Osteoblast (primary cell): Measurements from ENCODE around the gene CHIC2. TPM values are rescaled to one million over a fixed set of nuclear protein-coding genes. Genes with fewer than 3 reads are reported as not detected.
A peak's percentile ranks its signal among the peaks of the same experiment; 100 is the strongest.

Experiments
- DNase-seq: peaks from one replicate; pipeline ENCODE4 v3.0.0; 2011; ENCODE audit warnings: low spot score, mixed read lengths; ENCODE audit not compliant: insufficient read length; ENCODE audit errors: missing footprints
- H2AFZ ChIP-seq: 2 replicates; pipeline ENCODE4 v1.6.0; 2011; ENCODE audit warnings: mild to moderate bottlenecking, low read length
- H3K27ac ChIP-seq: 2 replicates; pipeline ENCODE4 v1.5.1; 2011; ENCODE audit warnings: mild to moderate bottlenecking, low read depth, low read length, moderate library complexity
- H3K27me3 ChIP-seq: 2 replicates; pipeline ENCODE4 v1.6.0; 2012; ENCODE audit warnings: mild to moderate bottlenecking, control low read depth, inconsistent platforms, low read length, moderate library complexity; ENCODE audit not compliant: insufficient read depth
- H3K36me3 ChIP-seq: 2 replicates; pipeline ENCODE4 v1.5.1; 2011; ENCODE audit warnings: mild to moderate bottlenecking, low read length, control low read depth, moderate library complexity; ENCODE audit not compliant: insufficient read depth
- H3K4me1 ChIP-seq: 2 replicates; pipeline ENCODE4 v1.5.1; 2011; ENCODE audit warnings: mild to moderate bottlenecking, low read length, control low read depth, moderate library complexity; ENCODE audit not compliant: insufficient read depth
- H3K4me2 ChIP-seq: 2 replicates; pipeline ENCODE4 v1.6.0; 2011; ENCODE audit warnings: mild to moderate bottlenecking, low read length; ENCODE audit not compliant: insufficient read depth
- H3K4me3 ChIP-seq: fragments of 200-600 bp; sonication (generic); 3 replicates; pipeline ENCODE4 v1.5.1; 2012; ENCODE audit warnings: mild to moderate bottlenecking, low read length, inconsistent platforms; ENCODE audit not compliant: insufficient read depth
- H3K79me2 ChIP-seq: 2 replicates; pipeline ENCODE4 v1.6.0; 2012; ENCODE audit warnings: mild to moderate bottlenecking, low read length, control low read depth, inconsistent platforms; ENCODE audit not compliant: insufficient read depth
- H3K9me3 ChIP-seq: 2 replicates; pipeline ENCODE4 v1.5.1; 2011; ENCODE audit warnings: low read depth, low read length, control low read depth
- H4K20me1 ChIP-seq: 2 replicates; pipeline ENCODE4 v1.6.0; 2012; ENCODE audit warnings: mild to moderate bottlenecking, low read length, control low read depth; ENCODE audit not compliant: insufficient read depth
- total RNA-seq: library from RNA; depleted of rRNA; stranded (reverse); fragments of >200 nt; gene quantifications from 2 replicates; pipeline ENCODE4 v1.2.3, GENCODE V29; 2012
- TF ChIP-seq, protein P1 (sequence below): IDR thresholded peaks from 2 replicates; pipeline ENCODE4 v1.5.1; 2011; ENCODE audit warnings: mild to moderate bottlenecking, low read depth, low read length, moderate library complexity; ENCODE audit errors: extremely low read depth

Gene CHIC2
- total RNA-seq, 1 donor, result 73.1 TPM

DNA sequence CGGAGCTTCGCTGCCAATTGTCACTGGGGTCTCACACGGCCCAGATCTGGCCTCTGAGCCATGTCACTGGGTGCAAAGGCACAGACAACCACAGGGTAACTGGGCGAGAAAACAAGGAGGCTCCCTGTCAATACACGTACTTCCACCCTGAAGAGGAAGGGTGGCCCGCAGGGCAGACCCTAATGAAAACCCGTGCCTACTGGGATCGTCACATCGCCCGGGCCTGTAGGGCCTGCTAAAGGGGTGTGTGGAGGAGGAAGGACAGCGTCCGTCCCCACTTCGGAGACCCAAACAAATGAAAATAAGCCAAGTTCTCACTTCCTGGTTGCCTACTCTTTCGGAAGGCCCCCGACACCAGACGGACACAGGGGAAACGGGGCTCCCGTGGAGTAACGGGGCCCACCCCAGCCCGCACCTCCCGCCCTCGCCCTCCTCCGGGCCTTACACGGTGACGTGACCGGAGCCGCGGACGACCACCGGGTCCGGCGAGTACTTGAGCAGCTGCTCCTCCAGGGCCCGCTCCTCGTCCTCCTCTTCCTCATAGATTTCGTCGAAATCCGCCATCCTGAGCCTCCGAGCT is 578 bp downstream of the CHIC2 start:
- H3K4me1 ChIP-seq, result peaks cover 63% of the 10 kb centered on the region
- no peaks in the 10 kb centered on the region for H3K27me3 ChIP-seq
- H3K4me3 ChIP-seq, result peak overlapping the region; percentile 95
- no peaks in the 10 kb centered on the region for H3K9me3 ChIP-seq
- DNase-seq, result peak; percentile 81
- H3K4me2 ChIP-seq, result peak overlapping the region; percentile 93
- peak overlapping the region; percentile 78 for H3K27ac ChIP-seq
- H4K20me1 ChIP-seq, result peaks cover 42% of the 10 kb centered on the region
- peak overlapping the region; percentile 49 for H2AFZ ChIP-seq
- H3K36me3 ChIP-seq, result no peaks in the 10 kb centered on the region
- TF ChIP-seq, protein P1, sequence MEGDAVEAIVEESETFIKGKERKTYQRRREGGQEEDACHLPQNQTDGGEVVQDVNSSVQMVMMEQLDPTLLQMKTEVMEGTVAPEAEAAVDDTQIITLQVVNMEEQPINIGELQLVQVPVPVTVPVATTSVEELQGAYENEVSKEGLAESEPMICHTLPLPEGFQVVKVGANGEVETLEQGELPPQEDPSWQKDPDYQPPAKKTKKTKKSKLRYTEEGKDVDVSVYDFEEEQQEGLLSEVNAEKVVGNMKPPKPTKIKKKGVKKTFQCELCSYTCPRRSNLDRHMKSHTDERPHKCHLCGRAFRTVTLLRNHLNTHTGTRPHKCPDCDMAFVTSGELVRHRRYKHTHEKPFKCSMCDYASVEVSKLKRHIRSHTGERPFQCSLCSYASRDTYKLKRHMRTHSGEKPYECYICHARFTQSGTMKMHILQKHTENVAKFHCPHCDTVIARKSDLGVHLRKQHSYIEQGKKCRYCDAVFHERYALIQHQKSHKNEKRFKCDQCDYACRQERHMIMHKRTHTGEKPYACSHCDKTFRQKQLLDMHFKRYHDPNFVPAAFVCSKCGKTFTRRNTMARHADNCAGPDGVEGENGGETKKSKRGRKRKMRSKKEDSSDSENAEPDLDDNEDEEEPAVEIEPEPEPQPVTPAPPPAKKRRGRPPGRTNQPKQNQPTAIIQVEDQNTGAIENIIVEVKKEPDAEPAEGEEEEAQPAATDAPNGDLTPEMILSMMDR, result no peak
- H3K79me2 ChIP-seq, result peaks cover 55% of the 10 kb centered on the region

DNA sequence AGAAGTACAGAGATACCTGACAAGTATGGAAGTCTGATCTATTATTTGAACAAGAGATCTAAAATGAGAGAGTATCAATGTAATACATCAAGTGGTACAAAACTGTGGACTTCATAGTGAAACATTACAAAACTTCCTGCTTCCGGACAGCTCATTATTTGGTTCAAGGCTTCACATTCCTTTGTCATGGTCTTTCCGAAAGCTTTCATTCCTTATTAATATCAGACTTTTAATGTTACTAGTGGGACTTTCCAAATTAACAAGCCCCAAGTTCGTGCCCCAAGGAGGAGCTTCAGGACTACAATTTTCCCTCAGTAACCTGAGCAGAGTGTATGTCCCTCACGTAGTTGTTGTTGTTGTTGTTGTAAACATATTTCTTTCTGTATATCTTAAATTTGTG is 1.2 kb downstream of the CHIC2 start:
- H3K79me2 ChIP-seq, result peaks cover 61% of the 10 kb centered on the region
- peak overlapping the region; percentile 95 for H3K4me3 ChIP-seq
- TF ChIP-seq, protein P1, result no peak
- H4K20me1 ChIP-seq, result peaks cover 46% of the 10 kb centered on the region
- H3K4me1 ChIP-seq, result peaks cover 68% of the 10 kb centered on the region
- H3K27me3 ChIP-seq, result no peaks in the 10 kb centered on the region
- peak overlapping the region; percentile 78 for H3K27ac ChIP-seq
- H2AFZ ChIP-seq, result no peak overlapping the region
- no peaks in the 10 kb centered on the region for H3K36me3 ChIP-seq
- H3K4me2 ChIP-seq, result peak overlapping the region; percentile 93
- no peaks in the 10 kb centered on the region for H3K9me3 ChIP-seq
- DNase-seq, result no peak

DNA sequence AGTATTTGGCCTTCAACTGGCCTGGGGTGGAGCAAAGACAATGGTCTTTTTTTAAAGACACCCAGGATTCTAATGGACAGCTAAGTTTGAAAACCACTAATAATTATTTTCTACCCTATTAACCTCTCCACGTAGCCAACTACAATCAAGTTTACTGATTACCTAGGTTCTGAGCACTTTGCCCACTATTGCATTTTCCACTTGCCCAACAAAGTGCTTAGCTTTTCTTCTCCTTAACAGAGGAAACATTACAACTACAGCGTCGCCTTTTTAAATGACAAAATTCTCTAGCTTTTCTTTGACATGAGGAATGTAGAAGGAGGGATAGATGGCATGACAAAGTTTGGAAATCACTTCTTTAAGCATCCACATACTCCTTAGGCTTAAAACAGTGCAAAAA is 2.0 kb downstream of the CHIC2 start:
- Histone ChIP-seq H3K4me2 (peak overlapping the region; percentile 93), H3K27ac (peak overlapping the region; percentile 78), H3K9me3 (no peaks in the 10 kb centered on the region), H3K27me3 (no peaks in the 10 kb centered on the region), H4K20me1 (peaks cover 54% of the 10 kb centered on the region), H3K4me1 (peaks cover 71% of the 10 kb centered on the region), H2AFZ (no peak overlapping the region), H3K79me2 (peaks cover 69% of the 10 kb centered on the region), H3K4me3 (peak overlapping the region; percentile 95), H3K36me3 (no peaks in the 10 kb centered on the region)
- DNase-seq, result no peak
- TF ChIP-seq, protein P1, result no peak

DNA sequence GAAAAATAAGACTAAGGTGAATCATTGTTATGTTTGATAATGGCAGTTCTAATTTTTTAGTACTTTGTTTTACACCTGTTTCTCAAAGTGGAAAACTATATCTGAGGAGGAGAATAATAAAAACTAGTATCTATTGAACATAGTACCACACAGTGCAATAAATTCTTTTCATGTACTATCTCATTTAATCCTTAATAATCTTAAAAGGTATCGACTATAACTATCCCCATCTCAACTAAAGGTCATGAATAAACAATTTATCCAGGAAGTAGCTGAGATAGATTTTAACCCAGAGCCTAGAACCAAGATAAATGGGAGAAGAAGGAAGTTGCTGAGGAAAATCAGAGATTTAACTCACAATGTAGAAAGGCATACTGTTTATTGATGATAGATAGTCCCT is 2.5 kb downstream of the CHIC2 start:
- no peak overlapping the region for H2AFZ ChIP-seq
- peak overlapping the region; percentile 95 for H3K4me3 ChIP-seq
- no peaks in the 10 kb centered on the region for H3K36me3 ChIP-seq
- peaks cover 75% of the 10 kb centered on the region for H3K79me2 ChIP-seq
- H3K27ac ChIP-seq, result peak overlapping the region; percentile 78
- H3K9me3 ChIP-seq, result no peaks in the 10 kb centered on the region
- H3K4me1 ChIP-seq, result peaks cover 66% of the 10 kb centered on the region
- H3K27me3 ChIP-seq, result no peaks in the 10 kb centered on the region
- H3K4me2 ChIP-seq, result peak overlapping the region; percentile 93
- H4K20me1 ChIP-seq, result peaks cover 59% of the 10 kb centered on the region
- DNase-seq, result no peak
- TF ChIP-seq, protein P1, result no peak
